Progenitor cell of endocrine pancreas (in vitro differentiated cells): ENCODE measurements around the gene PSEN1. TPM values are rescaled to one million over a fixed set of nuclear protein-coding genes. Genes with fewer than 3 reads are reported as not detected.

Experiments
- DNase-seq: peaks from one replicate; pipeline ENCODE4 v3.0.0; 2021; ENCODE audit warnings: low spot score; ENCODE audit not compliant: unreplicated experiment
- H3K27ac Mint-ChIP-seq: 2 replicates; pipeline ENCODE4 v1.8.0; 2021; ENCODE audit warnings: mild to moderate bottlenecking, moderate library complexity, mixed read lengths
- H3K27me3 Mint-ChIP-seq: 2 replicates; pipeline ENCODE4 v1.8.0; 2021; ENCODE audit warnings: mixed read lengths
- H3K36me3 Mint-ChIP-seq: 2 replicates; pipeline ENCODE4 v1.8.0; 2022; ENCODE audit warnings: mixed read lengths; ENCODE audit not compliant: insufficient read depth
- H3K4me1 Mint-ChIP-seq: 2 replicates; pipeline ENCODE4 v1.8.0; 2021; ENCODE audit warnings: low read depth, mixed read lengths
- H3K4me3 Mint-ChIP-seq: 2 replicates; pipeline ENCODE4 v1.8.0; 2021; ENCODE audit warnings: low read depth, mild to moderate bottlenecking, moderate library complexity, mixed read lengths
- H3K9me3 Mint-ChIP-seq: 2 replicates; pipeline ENCODE4 v1.8.0; 2021; ENCODE audit warnings: low read depth, mixed read lengths
- total RNA-seq: library from RNA; stranded (reverse); gene quantifications from 2 replicates; pipeline ENCODE4 v1.2.1, GENCODE V29; 2021
- TF ChIP-seq, protein P1 (sequence below): fragments of 200-600 bp; sonication (generic); IDR thresholded peaks from one replicate; pipeline ENCODE4 v1.5.0; 2021; ENCODE audit warnings: antibody characterized with exemption, mild to moderate bottlenecking; ENCODE audit not compliant: unreplicated experiment

Gene PSEN1
- total RNA-seq, 1 donor from 2014 or later: 61.7 TPM

DNA sequence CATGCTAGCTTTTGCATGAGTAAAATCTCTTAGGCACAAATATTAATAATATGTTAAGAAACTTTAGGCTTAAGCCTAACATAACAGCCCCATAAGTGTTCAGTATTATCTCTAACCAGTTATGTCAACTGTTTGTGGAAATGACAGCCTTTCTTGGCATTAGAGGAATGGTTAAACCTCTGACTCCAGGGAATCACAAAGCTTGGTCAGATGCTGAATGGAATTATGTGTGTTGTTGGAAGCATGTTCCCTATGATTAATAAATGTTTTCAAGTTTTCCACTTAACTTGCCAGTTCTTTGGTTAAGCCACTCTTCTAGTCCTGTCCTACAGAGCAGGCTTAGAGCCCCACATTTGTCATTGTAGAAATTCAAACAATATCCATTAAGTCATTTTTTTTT lies 17.0 kb downstream of the PSEN1 start:
- no peak overlapping the region for H3K27ac Mint-ChIP-seq

DNA sequence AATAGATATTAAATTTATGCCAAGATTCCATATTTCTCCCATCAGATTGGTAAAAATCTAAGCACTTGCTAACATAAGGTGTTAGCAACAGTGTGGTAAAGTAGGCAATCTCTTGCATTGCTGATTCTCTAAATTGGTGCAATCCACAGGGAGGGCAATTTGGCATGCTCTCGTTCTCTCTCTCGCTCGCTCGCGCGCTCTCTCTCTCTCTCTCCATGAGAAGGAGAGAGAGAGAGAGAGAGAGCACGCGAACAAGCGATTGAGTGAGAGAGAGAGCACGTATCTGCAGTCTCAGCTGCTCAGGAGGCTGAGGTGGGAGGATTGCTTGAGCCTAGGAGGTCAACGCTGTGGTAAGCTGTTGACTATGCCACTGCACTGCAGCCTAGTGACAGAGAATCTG lies 25.9 kb downstream of the PSEN1 start:
- Mint-ChIP-seq H3K27me3 (no peaks in the 10 kb centered on the region), H3K4me1 (no peaks in the 10 kb centered on the region), H3K27ac (no peak overlapping the region), H3K4me3 (no peak overlapping the region), H3K36me3 (peaks cover 32% of the 10 kb centered on the region), H3K9me3 (no peaks in the 10 kb centered on the region)
- TF ChIP-seq, protein P1, sequence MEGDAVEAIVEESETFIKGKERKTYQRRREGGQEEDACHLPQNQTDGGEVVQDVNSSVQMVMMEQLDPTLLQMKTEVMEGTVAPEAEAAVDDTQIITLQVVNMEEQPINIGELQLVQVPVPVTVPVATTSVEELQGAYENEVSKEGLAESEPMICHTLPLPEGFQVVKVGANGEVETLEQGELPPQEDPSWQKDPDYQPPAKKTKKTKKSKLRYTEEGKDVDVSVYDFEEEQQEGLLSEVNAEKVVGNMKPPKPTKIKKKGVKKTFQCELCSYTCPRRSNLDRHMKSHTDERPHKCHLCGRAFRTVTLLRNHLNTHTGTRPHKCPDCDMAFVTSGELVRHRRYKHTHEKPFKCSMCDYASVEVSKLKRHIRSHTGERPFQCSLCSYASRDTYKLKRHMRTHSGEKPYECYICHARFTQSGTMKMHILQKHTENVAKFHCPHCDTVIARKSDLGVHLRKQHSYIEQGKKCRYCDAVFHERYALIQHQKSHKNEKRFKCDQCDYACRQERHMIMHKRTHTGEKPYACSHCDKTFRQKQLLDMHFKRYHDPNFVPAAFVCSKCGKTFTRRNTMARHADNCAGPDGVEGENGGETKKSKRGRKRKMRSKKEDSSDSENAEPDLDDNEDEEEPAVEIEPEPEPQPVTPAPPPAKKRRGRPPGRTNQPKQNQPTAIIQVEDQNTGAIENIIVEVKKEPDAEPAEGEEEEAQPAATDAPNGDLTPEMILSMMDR: no peak
- DNase-seq: no peak

More for the DNA sequence above, 17.0 kb downstream of the PSEN1 start:
- no peak for DNase-seq
- TF ChIP-seq, protein P1: no peak
- H3K9me3 Mint-ChIP-seq: no peaks in the 10 kb centered on the region
- H3K4me1 Mint-ChIP-seq: no peaks in the 10 kb centered on the region
- no peak overlapping the region for H3K4me3 Mint-ChIP-seq
- peaks cover 14% of the 10 kb centered on the region for H3K36me3 Mint-ChIP-seq
- H3K27me3 Mint-ChIP-seq: no peaks in the 10 kb centered on the region

DNA sequence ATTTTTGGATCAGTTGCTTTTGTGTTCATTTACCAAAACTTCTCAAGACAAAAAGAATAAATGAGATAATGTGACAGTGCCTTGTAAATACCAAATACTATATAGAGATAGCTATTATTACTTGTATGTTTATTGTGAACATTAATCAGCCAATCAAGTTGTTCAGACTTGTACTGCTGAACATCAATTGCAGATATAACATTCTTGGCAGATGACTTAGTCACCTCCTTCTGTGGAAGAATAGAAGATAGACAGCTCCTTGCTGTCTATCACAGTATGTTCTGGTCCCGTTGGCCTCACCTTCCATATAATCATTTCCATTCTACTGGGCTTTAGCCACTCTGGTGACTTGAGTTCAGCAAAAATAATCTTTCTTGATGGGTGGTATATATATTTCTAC lies 30.1 kb downstream of the PSEN1 start:
- H3K36me3 Mint-ChIP-seq: peaks cover 26% of the 10 kb centered on the region
- H3K4me1 Mint-ChIP-seq: peaks cover 2% of the 10 kb centered on the region
- no peaks in the 10 kb centered on the region for H3K9me3 Mint-ChIP-seq
- no peaks in the 10 kb centered on the region for H3K27me3 Mint-ChIP-seq
- H3K4me3 Mint-ChIP-seq: no peak overlapping the region
- TF ChIP-seq, protein P1: no peak
- no peak overlapping the region for H3K27ac Mint-ChIP-seq
- DNase-seq: no peak

DNA sequence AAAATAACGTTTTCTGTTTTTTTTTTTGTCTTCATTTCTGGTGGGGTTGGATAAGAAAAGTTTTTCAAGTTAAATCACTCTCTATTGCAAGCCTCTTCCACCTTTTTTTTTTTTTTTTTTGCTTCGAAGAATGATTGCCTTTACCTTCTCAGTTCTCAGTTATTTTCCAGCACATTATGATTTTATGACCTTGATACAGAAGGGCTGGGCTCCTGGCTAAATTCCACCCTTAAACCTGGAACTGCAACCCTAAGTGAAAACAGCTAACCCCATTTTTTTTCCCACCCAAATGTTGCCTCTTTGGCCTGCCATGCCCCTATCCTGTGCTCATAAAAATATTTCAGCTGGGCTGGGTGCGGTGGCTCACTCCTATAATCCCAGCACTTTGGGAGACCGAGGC lies 31.4 kb downstream of the PSEN1 start:
- H3K36me3 Mint-ChIP-seq: peaks cover 28% of the 10 kb centered on the region
- TF ChIP-seq, protein P1: no peak

DNA sequence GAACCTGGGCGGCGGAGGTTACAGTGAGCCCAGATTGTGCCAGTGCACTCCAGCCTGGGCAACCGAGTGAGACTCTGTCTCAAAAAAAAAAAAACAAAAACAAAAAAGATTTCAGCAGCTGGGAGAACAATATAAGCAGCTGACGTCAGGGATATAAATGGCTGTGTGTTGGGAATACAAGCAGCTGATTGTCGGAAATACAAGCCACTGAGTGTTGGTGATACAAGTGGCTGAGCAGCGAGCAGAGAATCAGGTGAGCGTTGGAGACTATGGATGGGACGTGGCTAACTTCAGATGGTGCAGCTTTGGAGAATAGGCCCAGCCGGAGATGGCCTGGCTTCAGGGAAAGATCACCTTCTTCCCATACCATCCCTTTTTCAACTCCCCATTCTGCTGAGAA lies 32.0 kb downstream of the PSEN1 start:
- H3K36me3 Mint-ChIP-seq: peaks cover 29% of the 10 kb centered on the region
- TF ChIP-seq, protein P1: no peak
- no peaks in the 10 kb centered on the region for H3K27me3 Mint-ChIP-seq

More for the DNA sequence above, 31.4 kb downstream of the PSEN1 start:
- Mint-ChIP-seq H3K4me3 (no peak overlapping the region), H3K9me3 (no peaks in the 10 kb centered on the region), H3K27ac (no peak overlapping the region), H3K4me1 (peaks cover 2% of the 10 kb centered on the region), H3K27me3 (no peaks in the 10 kb centered on the region)
- no peak for DNase-seq

More for the DNA sequence above, 32.0 kb downstream of the PSEN1 start:
- no peaks in the 10 kb centered on the region for H3K9me3 Mint-ChIP-seq
- no peak overlapping the region for H3K27ac Mint-ChIP-seq
- no peak overlapping the region for H3K4me3 Mint-ChIP-seq
- peaks cover 2% of the 10 kb centered on the region for H3K4me1 Mint-ChIP-seq
- no peak for DNase-seq
